Cardiac septum (tissue), 1 donor: ENCODE measurements around the gene CTDNEP1. TPM values are rescaled to one million over a fixed set of nuclear protein-coding genes. Genes with fewer than 3 reads are reported as not detected.

ENCODE experiments used
- DNase-seq: peaks from one replicate; pipeline ENCODE4 v3.0.0-alpha.2; 2020; ENCODE audit warnings: low spot score
- intact Hi-C: fragments of 100-400 bp; cut with DNase I; formaldehyde crosslinking; loops from one replicate; pipeline ENCODE4 v1.14.0; 2022
- microRNA-seq: library from miRNA; unstranded; fragments of <30 nt; microRNA quantifications from one replicate; pipeline ENCODE4 v1.2.0, GENCODE V29; 2020
- total RNA-seq: library from RNA; stranded (reverse); fragmentation: NEBNext Ultra II Directional; extraction: Animal tissue kit (Norgen Biotek cat#: 25700); gene quantifications from one replicate; pipeline ENCODE4 v1.2.1, GENCODE V29; 2021
- donor health status: DM: no; HTN: no; CAD: no.

The CTDNEP1 gene
- total RNA-seq, 1 donor from 2014 or later = 111 TPM

DNA sequence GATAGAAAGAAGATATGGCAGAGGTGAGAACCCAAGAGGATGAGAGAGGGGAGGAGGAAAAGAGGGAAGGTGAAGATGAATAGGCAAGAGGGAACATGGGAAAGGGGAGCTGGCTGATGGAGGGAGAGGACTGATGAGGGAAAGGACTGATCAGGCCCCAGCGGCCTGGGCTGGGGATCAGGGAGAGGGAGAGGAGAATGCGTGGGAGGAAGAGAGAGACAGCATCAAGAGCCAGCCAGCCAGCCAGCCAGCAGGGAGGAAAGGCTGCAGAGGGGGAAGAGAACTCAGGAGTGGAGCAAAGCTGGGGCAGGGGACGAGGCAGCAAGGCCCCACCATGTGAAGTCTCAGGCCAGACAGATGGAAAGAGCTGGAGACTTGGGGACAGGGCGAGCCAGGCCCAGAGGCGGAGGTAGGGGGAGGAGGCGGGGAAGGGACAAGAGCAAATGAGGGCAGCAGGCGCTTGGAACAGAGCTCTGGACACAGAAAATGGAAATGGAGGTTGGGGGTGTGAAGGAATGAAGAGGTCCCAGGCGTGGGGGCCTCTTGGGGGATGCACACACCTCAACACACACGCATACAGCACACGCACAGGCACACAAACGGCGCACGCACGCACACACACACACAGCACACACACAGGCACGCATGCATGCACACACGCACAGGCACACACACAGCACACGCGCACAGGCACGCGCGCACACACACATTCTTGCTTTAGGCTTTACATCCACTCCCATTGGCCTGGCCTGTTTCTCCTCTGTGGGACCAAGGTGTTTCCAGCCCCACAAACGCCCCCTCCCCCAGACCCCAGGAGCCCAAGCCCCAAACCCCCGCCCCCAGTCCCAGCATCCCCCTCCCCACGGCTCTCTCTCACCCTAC lies 44.2 kb downstream of the CTDNEP1 start:
- intact Hi-C loops = no loop called here
- no peak for DNase-seq

DNA sequence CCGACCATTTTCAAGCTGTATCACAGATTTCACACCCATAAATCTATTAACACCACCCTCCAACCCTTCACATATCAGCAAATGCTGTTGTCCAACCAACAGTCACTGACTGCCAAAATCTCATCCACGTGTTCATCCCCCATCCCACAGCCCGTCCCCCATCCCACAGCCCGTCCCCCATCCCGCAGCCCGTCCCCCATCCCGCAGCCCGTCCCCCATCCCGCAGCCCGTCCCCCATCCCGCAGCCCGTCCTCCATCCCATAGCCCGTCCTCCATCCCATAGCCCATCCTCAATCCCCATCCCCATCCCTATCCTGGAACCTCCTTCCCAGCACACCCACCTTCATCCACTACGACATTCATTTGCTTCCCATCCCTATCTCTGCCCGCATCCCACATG lies 46.0 kb downstream of the CTDNEP1 start:
- DNase-seq = no peak
- intact Hi-C loops = no loop called here

DNA sequence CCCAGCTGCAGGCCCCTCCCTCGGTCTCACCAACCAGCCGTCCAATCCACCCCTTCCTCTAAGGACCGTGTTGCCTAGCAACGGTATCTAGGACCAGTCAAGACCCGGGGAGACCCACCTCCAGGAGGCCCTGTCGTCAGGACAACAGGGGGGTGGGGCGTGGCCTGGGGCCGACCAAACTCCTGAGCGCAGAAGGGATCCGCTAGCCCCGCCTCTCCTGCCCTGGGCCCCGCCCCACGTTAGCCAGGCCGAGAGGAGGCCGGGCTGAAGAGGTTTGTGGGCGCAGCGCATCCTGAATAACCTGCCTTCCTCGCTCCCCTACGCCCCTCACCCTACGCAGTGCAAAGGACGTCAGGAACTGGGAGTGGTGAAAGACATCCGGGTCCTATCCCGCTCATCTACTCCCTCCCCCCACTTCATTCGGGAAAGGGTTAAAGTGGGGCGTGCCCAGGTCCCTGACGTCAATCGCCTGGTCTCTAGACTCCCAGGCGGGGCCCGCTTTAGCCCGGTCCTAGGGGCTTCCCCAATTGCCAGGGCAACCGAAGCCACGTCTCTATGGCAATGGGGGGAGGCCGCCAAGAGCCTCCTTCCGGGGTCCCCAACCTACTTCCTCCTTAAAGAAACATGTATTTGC lies 46.6 kb downstream of the CTDNEP1 start:
- intact Hi-C loops = no loop called here
- DNase-seq = peak; percentile 90

DNA sequence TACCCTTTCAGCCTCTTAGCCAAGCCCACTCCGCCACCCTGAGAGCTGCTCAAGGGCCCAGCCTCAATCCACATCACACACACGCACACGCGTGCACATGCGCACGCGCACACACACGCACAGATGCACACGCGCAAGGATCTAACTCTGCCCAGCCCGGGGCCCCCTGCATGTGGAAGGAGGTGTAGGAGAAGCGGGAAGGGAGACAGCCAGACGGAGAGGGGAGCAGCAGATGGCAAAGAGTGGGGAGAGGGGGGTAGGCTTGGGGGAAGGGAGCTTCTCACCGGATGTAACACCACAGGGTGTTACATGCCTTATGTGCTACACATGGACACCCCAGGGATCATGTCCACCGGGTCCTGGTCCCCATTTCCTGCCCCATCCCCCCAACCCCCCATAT lies 47.2 kb downstream of the CTDNEP1 start:
- no peak for DNase-seq
- intact Hi-C loops = no loop called here

DNA sequence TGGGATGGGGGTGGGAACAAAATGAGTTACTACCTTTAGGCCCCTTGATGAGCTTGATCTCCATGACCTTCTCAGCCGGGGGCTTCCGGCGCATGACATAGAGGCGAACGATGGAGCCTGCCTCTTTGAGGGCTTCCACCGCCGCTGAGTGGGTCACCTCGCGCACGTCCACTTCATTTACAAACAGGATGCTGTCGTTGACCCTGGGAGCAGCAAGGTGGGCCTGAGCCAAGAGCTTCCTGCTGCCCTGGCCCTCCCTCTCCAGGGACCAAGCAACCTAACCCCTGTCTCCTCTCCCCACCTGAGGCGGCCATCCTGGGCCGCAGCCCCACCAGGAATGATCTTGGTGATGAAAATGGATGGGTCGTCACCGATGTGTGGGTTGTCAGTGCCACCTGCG lies 48.1 kb downstream of the CTDNEP1 start:
- DNase-seq = no peak
- intact Hi-C loops = no loop called here

DNA sequence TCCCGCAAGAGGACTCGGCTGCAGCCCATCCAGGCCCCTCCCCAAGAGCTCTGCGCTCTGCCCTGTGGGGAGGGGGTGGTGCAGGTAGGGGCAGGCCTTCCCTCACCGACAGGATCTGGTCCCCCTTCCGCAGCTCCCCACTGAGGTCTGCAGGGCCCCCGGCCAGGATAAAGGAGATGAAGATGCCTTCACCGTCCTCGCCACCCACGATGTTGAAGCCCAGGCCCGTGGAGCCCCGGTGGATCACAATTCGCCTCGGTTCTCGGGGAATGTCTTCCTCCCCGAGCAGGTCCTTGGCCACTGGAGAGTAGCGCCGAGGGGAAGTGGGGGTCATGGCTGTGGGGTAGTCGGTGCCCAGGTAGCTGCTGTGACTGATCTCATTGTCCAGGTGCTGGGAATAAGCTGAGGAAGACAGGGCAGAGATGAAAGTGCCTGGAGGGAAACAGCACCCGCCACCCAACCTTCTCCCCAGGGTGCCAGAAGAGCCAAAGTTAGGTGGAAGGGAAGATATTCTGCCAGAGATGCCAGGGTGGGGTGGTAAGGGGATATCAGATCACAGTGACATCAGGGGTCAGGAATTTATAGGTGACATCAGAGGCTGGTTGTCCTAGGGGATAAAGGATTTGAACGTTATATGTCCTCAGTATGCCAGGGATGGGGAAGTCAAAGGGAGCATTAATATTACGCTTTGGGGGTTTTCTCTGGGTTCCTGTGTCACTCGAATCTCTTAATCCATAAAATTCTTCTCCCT lies 54.7 kb downstream of the CTDNEP1 start:
- intact Hi-C loops = no loop called here
- no peak for DNase-seq

DNA sequence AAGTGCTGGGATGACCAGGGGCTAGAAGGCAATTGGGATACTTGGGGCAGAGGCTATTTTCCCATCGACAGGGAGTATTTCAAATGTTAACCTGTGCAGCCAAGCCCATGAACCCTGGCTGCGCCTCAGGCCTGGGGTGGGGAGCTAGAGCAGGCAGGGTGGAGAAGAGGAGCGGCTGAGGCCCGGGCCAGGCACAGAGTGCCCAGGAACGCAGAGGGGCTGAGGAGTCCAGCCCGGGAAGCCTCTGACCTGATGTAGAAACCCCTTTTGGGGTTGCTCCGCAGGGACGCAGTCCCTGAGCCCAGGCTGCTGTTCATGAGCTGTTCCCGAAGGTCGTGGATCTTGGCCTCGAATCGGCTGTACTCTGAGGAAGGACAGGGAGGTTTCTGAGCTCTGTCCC lies 55.6 kb downstream of the CTDNEP1 start:
- intact Hi-C loops = no loop called here

More for the DNA sequence above, 55.6 kb downstream of the CTDNEP1 start:
- DNase-seq = no peak

Small RNAs within 50 kb of the gene (microRNA-seq; reads per million reads assigned to microRNA genes)
- gene MIR324 = 416 reads per million, percentile 78 among the genes with 10 or more reads in this experiment

Other genes with a start within 250 kb of the CTDNEP1 start
- gene RNASEK, start 239.1 kb downstream of the CTDNEP1 start, total RNA-seq = 171 TPM
- gene BCL6B, start 228.7 kb downstream of the CTDNEP1 start, total RNA-seq = 8.8 TPM
- 0.48 TPM for gene SLC16A13, start 215.7 kb downstream of the CTDNEP1 start, total RNA-seq
- 1.1 TPM for gene SLC16A11, start 207.6 kb downstream of the CTDNEP1 start, total RNA-seq
- gene CLEC10A, start 171.5 kb downstream of the CTDNEP1 start, total RNA-seq = 3.0 TPM
- 0.24 TPM for gene ASGR2, start 136.9 kb downstream of the CTDNEP1 start, total RNA-seq
- gene ASGR1, start 72.4 kb downstream of the CTDNEP1 start, total RNA-seq = 0.54 TPM
- gene DLG4, start 31.9 kb downstream of the CTDNEP1 start, total RNA-seq = 16.0 TPM
- gene ACADVL, start 31.8 kb downstream of the CTDNEP1 start, total RNA-seq = 966 TPM
- 22.5 TPM for gene DVL2, start 17.2 kb downstream of the CTDNEP1 start, total RNA-seq
- 20.5 TPM for gene PHF23, start 12.3 kb downstream of the CTDNEP1 start, total RNA-seq
- 449 TPM for gene GABARAP, start 9.3 kb downstream of the CTDNEP1 start, total RNA-seq
- 57.5 TPM for gene ELP5, start 481 bp upstream of the CTDNEP1 start, total RNA-seq
- gene CLDN7, start 10.7 kb upstream of the CTDNEP1 start, total RNA-seq = 0.75 TPM
- 73.5 TPM for gene SLC2A4, start 30.0 kb upstream of the CTDNEP1 start, total RNA-seq
- 1.2 TPM for gene YBX2, start 42.9 kb upstream of the CTDNEP1 start, total RNA-seq
- 263 TPM for gene EIF5A, start 55.9 kb upstream of the CTDNEP1 start, total RNA-seq
- 49.0 TPM for gene GPS2, start 63.6 kb upstream of the CTDNEP1 start, total RNA-seq
- 29.9 TPM for gene NEURL4, start 77.6 kb upstream of the CTDNEP1 start, total RNA-seq
- gene ACAP1, start 84.8 kb upstream of the CTDNEP1 start, total RNA-seq = 16.4 TPM
- gene KCTD11, start 100.4 kb upstream of the CTDNEP1 start, total RNA-seq = 9.6 TPM
- gene TMEM95, start 103.4 kb upstream of the CTDNEP1 start, total RNA-seq = not detected
- gene TNK1, start 129.4 kb upstream of the CTDNEP1 start, total RNA-seq = 2.0 TPM
- 16.8 TPM for gene PLSCR3, start 142.8 kb upstream of the CTDNEP1 start, total RNA-seq
- gene TMEM256, start 152.4 kb upstream of the CTDNEP1 start, total RNA-seq = 67.7 TPM
- gene NLGN2, start 156.1 kb upstream of the CTDNEP1 start, total RNA-seq = 11.0 TPM
- not detected for gene SPEM1, start 168.6 kb upstream of the CTDNEP1 start, total RNA-seq
- not detected for gene SPEM2, start 173.9 kb upstream of the CTDNEP1 start, total RNA-seq
- not detected for gene SPEM3, start 177.1 kb upstream of the CTDNEP1 start, total RNA-seq
- 2.6 TPM for gene TMEM102, start 183.7 kb upstream of the CTDNEP1 start, total RNA-seq
- gene FGF11, start 187.8 kb upstream of the CTDNEP1 start, total RNA-seq = 3.9 TPM
- 9.9 TPM for gene CHRNB1, start 193.3 kb upstream of the CTDNEP1 start, total RNA-seq
- gene ZBTB4, start 227.9 kb upstream of the CTDNEP1 start, total RNA-seq = 69.4 TPM
- not detected for gene SLC35G6, start 229.7 kb upstream of the CTDNEP1 start, total RNA-seq
- 56.4 TPM for gene POLR2A, start 232.6 kb upstream of the CTDNEP1 start, total RNA-seq